Stimulated activated CD4-positive, alpha-beta T cell treated with anti-CD3 and anti-CD28 coated beads, Interleukin-4, amount 100 ng/mL, for 1 hour (primary cell): ENCODE measurements around the gene MATCAP1.

Experiments used
- DNase-seq: peaks from one replicate; pipeline ENCODE4 v3.0.0-alpha.2; 2020

The MATCAP1 gene

DNA sequence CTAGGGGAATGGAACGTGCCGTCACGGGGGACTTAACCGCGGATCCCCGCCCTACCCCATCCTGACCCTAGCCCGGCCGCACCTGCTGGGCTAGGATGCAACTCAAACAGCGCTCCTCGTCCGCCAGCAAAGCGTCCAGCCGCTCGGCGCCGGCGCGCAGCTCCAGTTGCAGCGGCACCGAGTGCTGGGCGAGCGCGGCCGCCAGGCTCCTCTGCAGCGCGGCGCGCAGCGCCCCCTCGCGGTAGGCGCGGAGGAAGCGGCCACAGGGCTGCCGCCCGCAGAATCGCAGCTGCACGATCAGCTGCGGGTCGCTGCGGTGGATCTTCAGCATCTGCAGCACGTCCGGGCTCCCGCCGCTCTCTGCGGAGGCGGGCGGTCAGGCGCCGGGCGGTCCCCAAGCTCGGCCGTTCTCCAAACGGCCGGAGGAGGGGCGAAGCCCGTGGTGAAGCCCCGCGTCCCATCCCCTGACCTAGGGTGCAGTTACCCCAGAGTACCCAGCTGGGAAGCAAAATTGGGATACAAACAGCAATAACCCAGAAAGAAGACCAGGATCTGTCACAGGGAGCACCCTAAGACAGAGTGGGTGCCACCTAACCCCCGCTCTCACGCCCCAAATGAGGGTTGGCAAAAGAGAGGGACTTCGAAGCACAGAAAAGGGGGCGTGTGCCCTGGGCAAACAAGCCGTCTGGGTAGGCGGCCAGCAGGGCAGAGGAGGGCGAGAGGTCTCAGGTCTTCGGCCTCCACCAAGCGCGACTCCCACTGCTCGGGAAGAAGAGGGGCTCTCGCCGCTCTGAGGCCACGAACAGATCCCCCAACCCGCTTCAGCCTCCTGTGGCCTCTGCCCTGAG is 28.2 kb downstream of the MATCAP1 start:
- peak; percentile 82 for DNase-seq

DNA sequence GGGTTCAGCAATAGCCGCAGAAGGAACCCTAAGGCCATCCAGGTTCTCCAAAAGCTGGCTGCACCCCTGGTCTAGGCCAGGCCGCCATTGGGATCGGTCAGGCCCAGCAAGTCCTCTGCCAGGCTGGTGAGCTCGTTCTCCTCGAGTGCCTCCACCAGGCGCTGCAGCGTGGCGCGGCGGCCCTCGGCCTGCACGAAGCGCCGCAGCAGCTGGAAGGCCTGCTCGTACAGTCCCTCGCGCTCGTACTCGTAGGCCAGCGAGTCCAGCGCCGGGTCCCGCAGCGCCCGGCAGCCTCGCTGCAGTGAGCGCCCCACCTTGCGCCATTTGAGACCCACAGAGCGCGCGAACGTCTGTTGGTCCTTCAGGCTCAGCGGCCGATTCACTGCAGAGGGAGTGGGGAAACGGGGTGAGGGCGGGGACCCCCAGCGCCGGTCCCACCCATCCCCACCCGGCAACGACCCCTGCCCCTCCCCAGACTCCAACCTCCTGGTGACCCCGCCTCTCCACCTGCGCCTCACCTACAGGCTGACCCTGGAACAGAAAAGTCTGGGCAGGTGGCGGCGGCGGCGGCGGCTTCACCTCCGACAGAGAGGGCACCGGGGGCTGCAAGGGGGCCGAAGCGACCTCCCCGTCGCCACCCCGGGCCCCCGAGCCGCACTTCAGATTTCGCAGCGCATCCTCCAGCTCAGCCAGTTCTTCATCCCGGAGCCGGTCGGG is 29.0 kb downstream of the MATCAP1 start:
- no peak for DNase-seq

DNA sequence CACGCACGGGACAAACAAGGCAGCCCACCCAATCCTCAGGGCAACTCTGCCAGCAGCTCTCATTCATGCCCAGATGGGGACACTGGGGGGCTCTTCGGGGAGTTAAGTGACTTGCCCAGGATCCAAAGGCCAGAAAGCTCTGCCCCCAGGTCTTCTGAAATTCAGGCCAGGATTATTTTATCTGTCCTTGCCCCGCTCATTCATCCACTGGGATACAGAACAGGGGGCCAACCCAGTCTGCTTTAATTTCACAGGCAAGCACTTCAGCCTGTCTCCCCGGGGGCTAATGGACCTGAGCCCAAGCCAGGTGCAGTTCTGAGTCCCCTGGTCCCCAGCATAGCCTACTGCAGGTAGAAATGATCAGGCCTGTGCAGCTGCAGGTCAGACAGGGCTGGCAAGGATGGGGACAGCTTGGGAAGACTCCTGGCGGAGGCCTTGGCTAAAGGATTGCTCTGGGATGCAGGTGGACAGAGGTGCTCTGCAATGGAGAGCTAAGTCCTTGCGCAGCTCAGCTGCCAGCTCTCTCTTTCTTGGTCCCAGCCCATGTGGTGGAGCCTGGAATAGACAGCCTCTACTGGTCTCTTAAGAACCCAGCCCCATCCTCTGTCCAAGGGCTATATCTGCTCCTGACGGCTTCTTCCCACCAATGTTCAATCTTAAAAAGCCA is 32.2 kb downstream of the MATCAP1 start:
- no peak for DNase-seq

DNA sequence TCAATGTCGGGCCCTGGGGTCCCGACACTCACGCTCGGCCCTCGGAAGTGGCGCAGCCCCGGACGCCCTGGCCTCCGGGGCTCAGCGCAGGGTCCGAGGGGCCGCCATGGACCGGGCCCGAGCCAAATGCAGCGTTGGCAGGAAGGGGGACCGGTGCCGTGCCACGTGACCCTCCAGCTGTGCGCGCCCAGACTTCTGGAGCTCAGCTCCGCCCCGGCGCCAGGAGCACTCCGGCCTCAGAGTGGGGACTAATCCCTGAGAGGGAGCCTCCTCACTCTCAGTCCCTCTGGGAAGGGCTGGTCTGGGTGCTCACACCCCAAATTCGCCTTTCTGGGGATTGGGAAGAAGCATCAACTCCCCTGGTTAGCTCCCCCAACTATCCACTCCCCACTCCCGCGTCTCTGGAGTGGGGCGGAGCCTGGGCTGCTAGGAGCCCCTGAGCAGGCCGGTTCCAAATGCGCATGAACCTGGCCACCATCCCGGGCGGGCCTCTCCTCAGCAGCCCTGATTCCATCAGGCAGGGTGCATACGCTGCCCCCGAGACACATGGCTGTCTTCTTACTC is 32.8 kb downstream of the MATCAP1 start, which contains the start of gene B3GNT9:
B3GNT9 (minus strand) TSS at position 166 of the 564 bp plus-strand sequence. CDS start 513 bp downstream, outside the sequence.
- DNase-seq, result no peak

DNA sequence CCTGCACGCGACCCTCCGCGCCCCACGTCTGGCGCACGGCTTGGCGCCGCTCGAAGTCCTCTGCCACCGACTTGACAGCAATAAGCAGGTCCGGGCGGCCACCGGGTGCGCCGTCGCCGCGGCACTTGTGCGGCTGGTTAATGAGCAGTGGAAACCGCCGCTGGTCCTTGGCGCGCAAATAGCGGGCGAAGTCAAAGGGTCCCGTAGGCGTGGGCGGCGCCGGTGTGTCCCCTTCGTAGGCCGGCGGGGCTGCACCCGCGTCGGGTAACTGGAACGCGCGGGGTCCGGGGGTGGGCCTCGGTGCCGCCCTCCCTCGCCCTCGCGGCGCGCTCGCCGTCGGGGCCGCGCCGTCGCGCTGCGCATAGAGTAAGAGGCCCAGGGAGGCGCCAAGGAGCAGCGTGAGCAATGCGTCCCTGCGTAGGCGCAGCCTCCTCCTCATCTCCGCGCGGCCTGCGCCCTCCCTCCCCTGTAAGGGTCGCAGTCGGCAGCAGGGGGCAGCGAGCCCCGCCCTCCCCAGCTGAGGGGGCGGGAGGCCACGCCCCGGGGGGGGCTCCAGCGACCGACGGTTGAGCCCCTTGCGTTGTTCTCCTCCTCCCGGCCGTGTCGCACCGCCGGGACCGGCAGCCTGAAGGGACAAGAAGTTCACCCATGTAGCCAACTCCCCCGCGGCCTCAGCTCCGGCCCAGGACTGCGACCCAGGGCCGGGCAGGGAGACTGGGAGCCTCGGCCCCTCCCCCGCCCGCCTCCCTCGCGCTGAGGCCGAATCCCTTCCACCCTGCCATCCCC is 33.5 kb downstream of the MATCAP1 start:
- DNase-seq, result peak; percentile 56

DNA sequence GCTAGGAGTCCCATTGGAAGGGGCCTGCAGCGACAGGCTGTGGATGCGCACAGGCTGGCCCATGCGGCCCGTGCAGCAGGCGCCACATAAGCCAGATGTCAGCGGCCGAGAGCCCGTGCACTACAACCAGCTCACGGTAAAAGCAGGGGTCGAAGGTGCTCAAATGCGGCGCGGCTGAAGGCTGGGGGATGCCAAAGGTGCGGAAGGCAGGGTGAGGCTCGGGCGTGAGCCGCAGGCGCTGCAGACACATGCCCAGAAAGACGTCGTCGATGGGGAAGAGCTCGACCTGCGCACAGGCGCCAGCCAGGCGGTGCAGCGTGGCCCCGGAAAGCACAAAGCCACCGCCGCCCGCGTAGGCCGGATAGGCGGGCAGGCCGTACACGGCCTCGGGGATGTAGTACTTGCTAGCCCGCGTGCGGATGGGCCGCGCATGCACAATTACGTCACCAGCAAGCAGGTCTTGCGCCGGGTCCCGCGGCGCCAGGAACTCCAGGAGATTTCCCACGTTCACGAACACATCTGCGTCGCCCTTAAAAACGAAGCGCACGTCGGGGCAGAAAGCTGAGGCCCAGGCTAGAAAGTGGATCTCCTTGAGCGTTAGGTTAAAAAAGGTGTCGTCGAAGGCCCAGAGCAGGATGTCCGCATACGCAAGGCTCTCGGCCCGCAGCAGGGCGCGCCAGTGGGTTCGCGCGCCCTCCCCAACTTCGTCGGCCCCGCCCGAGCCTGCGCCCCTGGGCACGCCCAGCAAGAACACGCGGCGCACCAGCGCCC is 34.3 kb downstream of the MATCAP1 start:
- DNase-seq, result no peak

DNA sequence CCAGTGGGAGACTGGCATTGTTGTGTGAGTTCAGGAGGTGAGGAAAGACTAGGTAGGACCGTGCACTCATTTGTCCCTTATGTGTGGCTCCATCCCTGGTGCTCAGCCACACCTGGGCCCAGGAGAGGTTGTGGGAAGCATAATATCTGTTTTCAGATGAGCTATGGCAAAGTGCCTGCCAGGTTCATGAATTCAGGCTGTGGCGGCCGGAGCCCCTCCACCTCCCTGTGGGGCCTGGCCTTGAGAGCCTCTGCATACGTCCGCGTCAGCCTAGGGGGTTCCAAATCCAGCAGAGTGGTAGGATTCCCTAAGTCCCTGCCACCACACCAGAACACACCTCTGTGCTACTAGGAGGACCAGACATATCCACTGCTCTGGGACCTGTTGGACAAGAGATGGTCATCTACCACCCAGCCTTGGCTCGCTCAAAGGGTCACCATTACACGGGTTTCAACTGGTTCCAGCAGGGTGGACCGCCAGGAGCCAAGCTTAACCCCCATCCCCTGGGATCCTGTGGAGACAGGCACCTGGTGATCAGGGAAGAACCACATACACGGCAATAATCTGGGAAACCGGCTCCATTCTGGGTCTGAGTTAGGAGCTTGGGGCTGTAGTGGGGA is 35.0 kb downstream of the MATCAP1 start:
- no peak for DNase-seq

DNA sequence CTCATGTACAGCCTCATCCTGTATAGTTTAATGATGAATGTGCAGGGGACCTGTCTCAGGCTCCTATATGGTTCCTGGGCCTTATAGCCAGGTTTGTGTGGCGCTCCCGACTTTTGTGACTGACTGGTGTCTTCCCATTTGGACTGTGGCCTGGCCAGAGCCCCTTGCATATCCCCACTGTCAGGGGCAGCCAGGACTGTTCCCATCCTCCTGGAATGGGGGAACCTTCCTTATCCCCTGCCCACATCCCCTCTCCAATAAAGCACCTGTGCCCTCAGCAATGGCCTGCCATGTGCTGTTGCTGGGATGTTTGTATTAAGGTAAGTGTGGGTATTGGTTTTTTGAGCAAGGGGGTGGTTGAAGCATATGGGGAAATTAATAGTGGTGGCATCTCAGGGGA is 35.5 kb downstream of the MATCAP1 start:
- no peak for DNase-seq

DNA sequence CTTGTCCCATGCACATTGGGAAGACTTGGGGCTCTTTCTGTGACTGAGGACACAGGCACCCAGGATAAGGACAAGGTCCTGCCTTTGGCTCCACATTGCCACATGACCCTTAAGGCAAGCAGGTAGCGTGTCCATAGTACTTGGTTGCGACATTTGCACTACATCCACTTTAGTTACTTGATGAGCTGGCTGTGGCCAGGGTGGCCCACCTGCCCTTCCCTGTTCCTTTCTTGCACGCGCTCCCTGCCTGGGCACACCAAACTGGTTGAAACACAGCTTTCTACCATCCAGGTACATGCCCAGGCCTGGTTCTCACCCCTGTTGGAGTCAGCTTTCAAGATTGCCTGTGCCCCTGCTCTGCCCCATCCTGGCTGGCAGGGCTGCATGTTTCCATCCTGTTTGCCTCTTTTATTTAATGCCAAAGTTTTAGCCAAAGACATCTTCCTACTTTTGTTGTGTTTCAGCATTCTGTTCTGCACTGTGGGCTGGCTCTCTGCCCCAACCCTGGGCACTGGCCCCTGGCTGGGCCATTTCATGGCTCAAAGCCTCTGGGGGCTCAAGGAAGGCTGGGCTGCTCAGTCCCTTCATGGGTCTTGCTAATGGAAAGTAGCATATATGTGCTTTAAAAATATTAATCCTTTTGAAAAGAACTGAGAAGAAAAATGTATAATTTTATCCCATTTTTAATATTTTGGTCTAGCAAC is 36.2 kb downstream of the MATCAP1 start:
- DNase-seq, result no peak

DNA sequence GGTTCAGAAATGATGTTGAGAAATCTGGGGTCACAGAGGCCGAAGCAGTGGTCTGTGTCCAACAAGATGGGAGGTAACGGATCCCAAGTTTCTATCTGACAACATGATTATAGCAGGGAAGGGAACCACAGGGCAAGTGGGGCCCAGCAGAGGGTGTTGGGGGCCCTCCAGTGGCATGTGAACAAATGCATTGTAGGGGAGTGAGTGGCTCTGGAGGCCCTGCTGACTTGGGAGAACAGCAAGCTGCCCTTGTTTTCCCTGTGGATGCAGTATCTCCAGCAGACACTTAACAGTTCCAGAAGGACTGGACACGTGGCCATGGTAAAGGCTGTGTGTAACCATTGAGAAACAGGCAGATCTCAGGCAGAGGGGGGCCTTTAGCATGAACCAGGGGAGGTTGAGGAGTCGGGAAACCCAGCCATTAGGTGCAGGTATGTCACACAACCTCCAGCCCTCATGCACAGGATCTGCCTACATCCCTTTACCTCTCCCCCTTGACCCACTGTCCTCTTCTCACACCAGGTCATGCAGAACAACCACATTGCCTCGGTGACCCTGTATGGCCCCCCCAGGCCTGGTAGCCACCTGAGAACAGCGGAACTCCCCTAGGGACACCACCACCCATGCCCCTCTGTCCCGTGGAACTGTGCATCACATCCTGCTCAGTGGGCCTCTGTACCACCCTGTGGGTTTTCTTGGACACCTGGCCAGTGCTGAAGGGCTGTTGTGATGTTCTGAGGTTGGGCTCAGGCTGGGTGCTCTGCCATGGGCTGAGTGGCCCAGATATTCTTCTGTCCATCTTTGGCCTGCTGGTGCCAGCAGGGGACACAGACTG is 37.0 kb downstream of the MATCAP1 start:
- DNase-seq, result no peak

DNA sequence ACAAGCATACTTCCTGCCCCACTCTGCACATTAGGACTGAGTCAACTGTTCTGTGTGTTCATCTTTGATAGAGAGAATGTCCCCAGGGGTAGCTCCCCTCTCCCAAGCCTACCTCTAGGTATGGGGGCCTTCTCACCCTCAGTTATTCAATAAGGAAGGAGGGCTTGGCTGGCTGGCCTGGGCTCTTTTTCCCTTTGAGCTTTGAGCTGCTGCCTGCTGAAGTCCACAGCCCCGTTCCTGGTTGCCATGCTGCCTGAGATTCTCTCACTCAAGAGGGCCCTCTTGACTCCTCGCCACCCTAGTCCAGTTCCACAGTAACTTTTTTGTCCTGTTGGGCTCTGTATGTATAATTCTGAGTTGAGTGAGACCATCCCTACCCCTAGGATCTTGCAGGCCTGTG is 38.0 kb downstream of the MATCAP1 start:
- DNase-seq, result no peak

DNA sequence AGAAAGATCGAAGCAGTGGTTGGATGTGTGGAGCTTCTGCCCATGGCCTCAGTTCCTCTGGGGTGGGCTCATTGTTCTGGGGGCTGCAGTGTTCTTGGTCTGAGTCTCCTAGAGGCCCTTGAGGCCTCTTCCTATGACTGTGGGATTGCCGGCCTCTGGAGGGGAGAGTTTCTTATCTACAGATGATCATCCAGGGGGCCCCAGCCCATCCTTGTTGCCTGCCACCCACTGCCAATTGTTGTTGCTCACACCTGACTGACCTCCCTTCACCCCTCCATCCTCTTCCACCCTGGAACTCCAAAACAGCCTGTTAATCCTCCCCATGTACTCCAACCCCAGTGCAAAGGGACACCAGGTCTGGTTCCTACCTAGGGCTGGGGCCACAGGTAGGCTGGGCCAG is 38.8 kb downstream of the MATCAP1 start:
- no peak for DNase-seq

DNA sequence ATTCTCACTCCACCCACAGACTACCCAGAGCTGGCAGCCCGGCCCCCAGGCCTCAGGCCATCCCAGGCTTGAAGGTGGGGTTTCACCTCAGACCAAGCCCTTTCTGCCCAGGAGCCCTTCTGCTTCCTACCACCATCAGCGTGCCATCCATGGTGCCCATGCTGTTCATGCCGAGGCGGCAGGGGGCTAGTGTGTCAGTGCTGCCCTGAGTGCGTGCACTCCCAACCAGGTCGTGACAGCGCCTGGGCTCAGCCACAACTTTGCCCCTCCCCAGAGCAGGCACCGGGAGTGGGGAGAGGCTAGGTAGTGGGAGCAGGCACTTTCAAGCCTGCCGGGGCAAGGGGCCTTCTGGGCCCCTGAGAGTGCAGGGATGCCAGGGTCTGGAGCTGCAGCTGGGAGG is 41.4 kb downstream of the MATCAP1 start:
- no peak for DNase-seq

DNA sequence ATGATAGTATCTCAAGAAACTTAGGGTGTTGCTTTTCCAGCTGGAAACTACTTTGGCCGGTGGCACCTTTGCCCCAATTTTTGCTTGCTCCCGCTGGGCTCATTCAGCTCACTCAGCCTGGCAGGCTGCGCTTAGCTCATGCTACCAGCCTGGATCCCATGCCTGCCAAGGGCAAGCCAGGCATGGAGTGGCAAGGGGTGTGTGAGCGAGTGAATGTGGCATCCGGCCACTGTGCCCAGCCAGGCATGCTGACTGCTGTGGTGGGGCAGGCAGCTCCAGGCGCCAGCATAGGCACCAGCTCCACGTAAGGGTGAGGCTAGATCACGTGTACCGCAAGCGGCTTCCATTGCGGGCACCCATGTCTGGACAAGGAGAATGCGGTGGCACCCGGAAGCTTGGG is 42.4 kb downstream of the MATCAP1 start:
- DNase-seq, result no peak

DNA sequence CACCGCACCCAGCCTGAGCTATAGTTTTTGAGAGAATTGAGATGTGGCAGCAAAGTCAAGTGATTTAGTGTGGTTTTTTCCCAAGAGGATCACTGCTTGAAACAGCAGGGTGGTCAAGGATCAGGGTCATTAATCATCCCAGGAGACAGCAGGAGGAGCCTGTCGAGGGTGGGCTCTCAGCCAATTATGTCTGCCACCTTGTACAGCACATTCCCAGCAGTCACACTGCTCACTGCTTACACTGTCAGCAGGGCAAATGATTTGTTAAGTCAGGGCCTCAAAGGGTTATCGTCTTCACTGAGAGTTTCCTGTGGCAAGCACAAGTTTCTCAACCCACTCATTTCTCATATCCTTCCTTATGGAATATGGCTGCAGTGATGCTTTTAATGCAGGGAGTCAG is 46.2 kb downstream of the MATCAP1 start:
- DNase-seq, result no peak

DNA sequence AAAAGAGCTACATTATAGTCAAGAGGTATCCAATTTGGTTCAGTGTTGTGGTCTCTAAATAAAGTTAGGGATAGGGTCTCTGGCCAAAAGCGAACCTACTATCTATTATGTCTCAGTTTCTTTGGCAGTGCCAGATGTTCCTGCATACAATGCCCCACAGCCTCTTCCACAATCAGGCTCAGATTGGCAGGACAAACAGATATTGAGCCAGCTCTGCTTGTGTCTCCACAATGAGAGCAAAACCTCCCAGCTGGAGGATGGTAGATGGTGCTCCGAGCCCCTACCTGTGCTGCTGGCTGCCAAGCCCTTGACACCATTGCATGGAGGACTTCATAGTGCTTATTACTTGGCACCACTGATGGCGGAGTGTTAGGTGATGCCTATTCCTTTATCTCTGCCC is 54.3 kb downstream of the MATCAP1 start:
- DNase-seq, result no peak

DNA sequence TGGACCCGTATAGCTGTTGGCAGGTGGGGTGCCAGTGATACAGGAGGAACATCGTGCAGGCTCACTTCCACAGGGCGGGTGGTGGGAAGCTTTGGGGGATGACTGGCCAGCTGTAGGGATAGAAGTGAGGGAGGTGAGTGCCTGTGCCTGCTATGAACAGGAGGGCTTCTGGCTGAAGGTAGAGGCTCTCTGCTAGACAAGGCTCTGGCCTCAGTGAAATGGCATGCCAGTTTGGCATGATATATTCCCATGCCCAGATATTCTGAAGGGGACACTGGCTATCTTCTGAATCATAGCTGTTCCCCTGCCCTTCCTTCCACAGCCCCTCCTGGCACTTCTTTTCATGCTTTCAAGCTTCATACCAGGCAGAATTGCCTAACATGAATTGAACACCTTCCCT is 54.9 kb downstream of the MATCAP1 start:
- no peak for DNase-seq

DNA sequence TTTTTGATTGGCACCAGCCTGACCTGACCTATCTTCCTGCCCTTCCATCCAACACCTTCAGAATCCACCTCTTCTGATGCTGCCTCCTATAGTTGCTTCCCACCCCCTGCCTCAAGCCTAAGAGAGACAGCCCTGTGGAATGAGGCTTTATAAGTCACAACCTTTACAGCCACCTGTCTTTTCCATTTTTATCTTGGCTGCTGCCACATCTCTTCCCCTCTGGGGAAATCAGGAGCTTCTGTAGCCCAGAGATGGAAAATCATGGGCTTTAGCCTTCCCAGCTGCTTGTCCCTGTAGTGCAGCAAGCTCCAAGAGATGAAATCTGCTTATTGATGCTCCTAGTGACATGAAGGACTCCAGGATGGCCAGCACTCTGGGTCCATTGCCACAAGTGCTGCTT is 55.3 kb downstream of the MATCAP1 start:
- no peak for DNase-seq
